PFSK-1 (cell line): ENCODE data around the gene CREB3L4.

ENCODE experiments used
- FOXP2 ChIP-seq: optimal IDR thresholded peaks from 2 replicates; pipeline ENCODE3; 2011; ENCODE audit warnings: borderline replicate concordance, control low read depth, inconsistent platforms; ENCODE audit not compliant: insufficient read depth; ENCODE audit errors: extremely low read length, extremely low read depth
- POLR2AphosphoS5 ChIP-seq: IDR thresholded peaks from 2 replicates; pipeline ENCODE4 v1.6.1; 2012; ENCODE audit warnings: low read depth, mild to moderate bottlenecking, control low read depth, low read length, moderate library complexity
- SIN3A ChIP-seq: IDR thresholded peaks from 2 replicates; pipeline ENCODE4 v1.6.1; 2012; ENCODE audit warnings: mild to moderate bottlenecking, low read length, moderate library complexity, borderline replicate concordance; ENCODE audit not compliant: insufficient read depth
- TAF1 ChIP-seq: IDR thresholded peaks from 2 replicates; pipeline ENCODE4 v1.6.1; 2012; ENCODE audit warnings: low read length, control low read depth, borderline replicate concordance; ENCODE audit not compliant: insufficient read depth
- TF ChIP-seq, protein P1 (sequence below), 2 experiments: IDR thresholded peaks; 2 replicates each; pipeline versions ENCODE4 v1.6.1 to v1.8.0; 2011 to 2012; ENCODE audit warnings: low read depth in 2 of 2, low read length in 2 of 2, control low read depth in 1 of 2, inconsistent platforms in 1 of 2, mild to moderate bottlenecking in 1 of 2, moderate library complexity in 1 of 2; ENCODE audit not compliant: insufficient read depth in 1 of 2

DNA sequence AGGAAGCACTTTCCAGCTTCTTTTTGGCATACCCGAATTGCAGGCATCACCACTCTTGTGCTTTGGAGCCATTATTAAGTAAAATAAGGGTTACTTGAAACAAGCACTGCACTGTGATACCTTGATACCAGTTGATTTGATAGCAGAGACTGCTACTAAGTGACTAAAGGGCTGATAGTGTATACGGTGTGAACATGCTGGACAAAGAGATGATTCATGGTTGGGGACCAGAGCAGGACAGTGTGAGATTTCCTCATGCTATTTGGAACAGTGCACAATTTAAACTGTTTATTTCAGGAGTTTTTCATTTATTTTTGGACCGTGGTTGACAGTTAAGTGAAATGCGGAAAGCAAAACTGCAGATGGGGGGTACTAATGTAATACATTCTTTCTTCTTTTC lies 32.7 kb downstream of the CREB3L4 start:
- TF ChIP-seq, protein P1, sequence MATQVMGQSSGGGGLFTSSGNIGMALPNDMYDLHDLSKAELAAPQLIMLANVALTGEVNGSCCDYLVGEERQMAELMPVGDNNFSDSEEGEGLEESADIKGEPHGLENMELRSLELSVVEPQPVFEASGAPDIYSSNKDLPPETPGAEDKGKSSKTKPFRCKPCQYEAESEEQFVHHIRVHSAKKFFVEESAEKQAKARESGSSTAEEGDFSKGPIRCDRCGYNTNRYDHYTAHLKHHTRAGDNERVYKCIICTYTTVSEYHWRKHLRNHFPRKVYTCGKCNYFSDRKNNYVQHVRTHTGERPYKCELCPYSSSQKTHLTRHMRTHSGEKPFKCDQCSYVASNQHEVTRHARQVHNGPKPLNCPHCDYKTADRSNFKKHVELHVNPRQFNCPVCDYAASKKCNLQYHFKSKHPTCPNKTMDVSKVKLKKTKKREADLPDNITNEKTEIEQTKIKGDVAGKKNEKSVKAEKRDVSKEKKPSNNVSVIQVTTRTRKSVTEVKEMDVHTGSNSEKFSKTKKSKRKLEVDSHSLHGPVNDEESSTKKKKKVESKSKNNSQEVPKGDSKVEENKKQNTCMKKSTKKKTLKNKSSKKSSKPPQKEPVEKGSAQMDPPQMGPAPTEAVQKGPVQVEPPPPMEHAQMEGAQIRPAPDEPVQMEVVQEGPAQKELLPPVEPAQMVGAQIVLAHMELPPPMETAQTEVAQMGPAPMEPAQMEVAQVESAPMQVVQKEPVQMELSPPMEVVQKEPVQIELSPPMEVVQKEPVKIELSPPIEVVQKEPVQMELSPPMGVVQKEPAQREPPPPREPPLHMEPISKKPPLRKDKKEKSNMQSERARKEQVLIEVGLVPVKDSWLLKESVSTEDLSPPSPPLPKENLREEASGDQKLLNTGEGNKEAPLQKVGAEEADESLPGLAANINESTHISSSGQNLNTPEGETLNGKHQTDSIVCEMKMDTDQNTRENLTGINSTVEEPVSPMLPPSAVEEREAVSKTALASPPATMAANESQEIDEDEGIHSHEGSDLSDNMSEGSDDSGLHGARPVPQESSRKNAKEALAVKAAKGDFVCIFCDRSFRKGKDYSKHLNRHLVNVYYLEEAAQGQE (IDR thresholded peaks at IDR 0.05; ENCODE audit: insufficient read depth in 1 of 2, low read depth in 2 of 2, low read length in 2 of 2), result no peak
- TF ChIP-seq POLR2AphosphoS5, result no peak
- TF ChIP-seq SIN3A, result no peak
- no peak for TF ChIP-seq TAF1
- no peak for TF ChIP-seq FOXP2
